K562 (cell line): ENCODE results near the gene ADCY9. TPM values are rescaled to one million over a fixed set of nuclear protein-coding genes. Genes with fewer than 3 reads are reported as not detected.

Experiments
- ATAC-seq: fragments of 200-7000 bp; cut with Tn5 transposase; 3 replicates; pipeline ENCODE4 v1.9.1; 2020; ENCODE audit warnings: moderate library complexity
- BruUV-seq: library from RNA; stranded (reverse); fragments of 400-500 nt; replicated peaks from 2 replicates; lab custom pipeline; 2021; lab: Mats Ljungman, UMichigan
- CTCF ChIA-PET: fragments of 300-600 bp; formaldehyde crosslinking; extraction: SDS; loops from one replicate; lab custom pipeline; 2021; ENCODE audit warnings: low intra/inter-chr PET ratio; lab: Yijun Ruan, JAX
- POLR2A ChIA-PET: fragments of 300-600, 350-650 bp; sonication (Branson Sonifier 250); formaldehyde crosslinking; extraction: SDS; loops from one replicate; lab custom pipeline; 2021; ENCODE audit warnings: antibody characterized with exemption, inconsistent platforms; lab: Yijun Ruan, JAX
- DNase-seq, 4 experiments: peaks; one replicate each; pipeline versions ENCODE4 v3.0.0 to v3.0.0-alpha.2; 2011 to 2018; ENCODE audit warnings: low spot score in 3 of 4, mixed read lengths in 3 of 4; ENCODE audit errors: extremely low read depth in 1 of 4
- FAIRE-seq: peaks from 2 replicates; lab custom pipeline; 2011; peaks lifted over from hg19 to GRCh38; lab: Jason Lieb, UNC
- H2AFZ ChIP-seq: 2 replicates; pipeline ENCODE4 v1.6.0; 2011; ENCODE audit warnings: low read depth, low read length, control low read depth, inconsistent platforms
- H3K27ac ChIP-seq: fragments of 200-600 bp; 3 replicates; pipeline ENCODE4 v1.8.0; 2011; ENCODE audit warnings: low read depth, mild to moderate bottlenecking, control low read depth, inconsistent platforms, low read length, moderate library complexity, mixed read lengths; ENCODE audit errors: extremely low read depth
- H3K27me3 ChIP-seq, 2 experiments: fragments of 300-600 bp in 1 of 2; 2 replicates in 1 of 2; 3 replicates in 1 of 2; pipeline versions ENCODE4 v1.6.0 to v1.8.0; 2011; ENCODE audit warnings: inconsistent platforms in 2 of 2, low read length in 2 of 2, mild to moderate bottlenecking in 1 of 2, mixed read lengths in 1 of 2, moderate library complexity in 1 of 2; ENCODE audit not compliant: control insufficient read depth in 2 of 2, insufficient read depth in 2 of 2
- H3K36me3 ChIP-seq: fragments of 300-600 bp; 3 replicates; pipeline ENCODE4 v1.8.0; 2011; ENCODE audit warnings: mild to moderate bottlenecking, low read length, inconsistent platforms; ENCODE audit not compliant: control insufficient read depth, insufficient read depth
- H3K4me1 ChIP-seq, 2 experiments: fragments of 200-600 bp in 1 of 2; replicated peaks in 1 of 2; 2 replicates in 1 of 2; 3 replicates in 1 of 2; pipeline versions ENCODE4 v1.5.1 to v1.8.0; 2011; ENCODE audit warnings: inconsistent platforms in 2 of 2, low read length in 2 of 2, mild to moderate bottlenecking in 1 of 2, mixed read lengths in 1 of 2, moderate library complexity in 1 of 2; ENCODE audit not compliant: control insufficient read depth in 2 of 2, insufficient read depth in 2 of 2
- H3K4me2 ChIP-seq: 2 replicates; pipeline ENCODE4 v1.6.1; 2011; ENCODE audit warnings: low read length, control low read depth, inconsistent platforms, mixed read lengths; ENCODE audit not compliant: insufficient read depth
- H3K4me3 ChIP-seq: fragments of 200-600 bp; sonication (generic), shearing (Covaris generic); 2 replicates; pipeline ENCODE4 v1.5.1; 2016; ENCODE audit warnings: control low read depth, inconsistent platforms
- H3K79me2 ChIP-seq: fragments of 200-600 bp; 3 replicates; pipeline ENCODE4 v1.8.0; 2011; ENCODE audit warnings: low read length, inconsistent platforms; ENCODE audit not compliant: control insufficient read depth, insufficient read depth
- H3K9ac ChIP-seq, 2 experiments: 2 replicates each; pipeline versions ENCODE4 v1.6.0 to v1.6.1; 2011; ENCODE audit warnings: low read depth in 2 of 2, low read length in 2 of 2, control low read depth in 1 of 2, inconsistent platforms in 1 of 2, mild to moderate bottlenecking in 1 of 2, mixed read lengths in 1 of 2; ENCODE audit not compliant: insufficient read depth in 1 of 2
- H3K9me1 ChIP-seq: one replicate; pipeline ENCODE4 v1.6.0; 2011; ENCODE audit warnings: inconsistent platforms, mild to moderate bottlenecking, low read length, moderate library complexity; ENCODE audit not compliant: control insufficient read depth, insufficient read depth
- H3K9me3 ChIP-seq: replicated peaks from 2 replicates; pipeline ENCODE4 v1.5.1; 2011; ENCODE audit warnings: low read depth, low read length, inconsistent platforms; ENCODE audit not compliant: control insufficient read depth, insufficient read depth
- H4K20me1 ChIP-seq: replicated peaks from 2 replicates; pipeline ENCODE4 v1.6.1; 2011; ENCODE audit warnings: low read length, inconsistent platforms, mixed read lengths; ENCODE audit not compliant: control insufficient read depth, insufficient read depth
- CEBPZ ChIP-seq: fragments of 150-350 bp; IDR thresholded peaks from 2 replicates; pipeline ENCODE4 v1.6.1; 2014; ENCODE audit warnings: low read depth, mild to moderate bottlenecking, low read length, borderline replicate concordance
- RUNX1 ChIP-seq: sonication (generic); IDR thresholded peaks from 2 replicates; pipeline ENCODE4 v1.6.1; 2016; ENCODE audit warnings: antibody characterized with exemption, low read depth
- SLC30A9 ChIP-seq: fragments of 250-450 bp; sonication (Bioruptor Pico); IDR thresholded peaks from 2 replicates; pipeline ENCODE4 v1.8.0; 2022; ENCODE audit warnings: mild to moderate bottlenecking, moderate library complexity
- ZNF740 ChIP-seq, 3 experiments: fragments of 200-800 bp in 1 of 3; sonication (Bioruptor generic) in 1 of 3; sonication (generic) in 1 of 3; formaldehyde crosslinking in 1 of 3; IDR thresholded peaks; 2 replicates each; pipeline versions ENCODE4 v1.6.1 to v1.8.0; 2016 to 2022; ENCODE audit warnings: mild to moderate bottlenecking in 2 of 3, missing compliant biosample characterization in 2 of 3, missing genetic modification characterization in 2 of 3, missing genetic modification reagents in 1 of 3
- ZZZ3 ChIP-seq: fragments of 450-650 bp; IDR thresholded peaks from 2 replicates; pipeline ENCODE4 v1.6.1; 2016; ENCODE audit warnings: antibody characterized with exemption, mild to moderate bottlenecking, moderate library complexity
- WGBS: fragments of 100-300 bp; shearing (Covaris generic); methylation state at CpG from one replicate; pipeline ENCODE4 v1.1.6; 2016; ENCODE audit warnings: low coverage, mixed read lengths; ENCODE audit not compliant: insufficient coverage; ENCODE audit errors: missing lambda C conversion rate; 5-methylcytosine and 5-hydroxymethylcytosine counted together
- in situ Hi-C: fragments of 300-500 bp; cut with MboI; formaldehyde crosslinking; loops from 4 replicates; pipeline ENCODE4 v1.15.0; 2018; ENCODE audit warnings: inconsistent platforms, mixed read lengths
- intact Hi-C: fragments of 100-400 bp; cut with micrococcal nuclease; formaldehyde crosslinking; loops from 2 replicates; pipeline ENCODE4 v1.14.2; 2022
- polyA plus RNA-seq, 8 experiments: library from polyadenylated mRNA; depleted of rRNA in 4 of 8; stranded (reverse) in 5 of 8; unstranded in 3 of 8; fragments of >200 nt; fragmentation: Nextera tagmentation in 2 of 8; fragmentation: Illumina TruSeq in 1 of 8; extraction: Ambion mirVana in 2 of 8; extraction: Trizol in 1 of 8; gene quantifications; 2 replicates each; pipeline versions ENCODE4 v1.2.1 to v1.2.3, GENCODE V29; 2011 to 2014; ENCODE audit warnings: inconsistent platforms in 1 of 8, missing spikeins in 1 of 8
- total RNA-seq, 7 experiments: library from RNA; depleted of rRNA in 6 of 7; stranded (reverse); fragments of >200 nt in 6 of 7; fragmentation: Illumina TruSeq in 2 of 7; extraction: Trizol in 2 of 7; gene quantifications; 2 replicates each; pipeline versions ENCODE4 v1.2.1 to v1.2.3, GENCODE V29; 2011 to 2021; ENCODE audit warnings: low replicate concordance in 1 of 7
- TF ChIP-seq, protein P1 (sequence below), 2 experiments: fragments of 450-650 bp in 1 of 2; sonication (generic) in 1 of 2; formaldehyde crosslinking in 1 of 2; IDR thresholded peaks in 1 of 2; conservative IDR thresholded peaks in 1 of 2; 2 replicates each; pipeline versions ENCODE4 v1.6.1 to v1.8.1; 2016 to 2023; ENCODE audit warnings: mild to moderate bottlenecking in 2 of 2, moderate library complexity in 2 of 2, inconsistent platforms in 1 of 2, missing genetic modification reagents in 1 of 2

The ADCY9 gene
- total and polyA plus RNA-seq, 9 of the 15 experiments (the other 6 are each of a cell fraction or from before 2014, with no cell fraction given), result 0.03 to 0.29 (median 0.17) TPM

GRCh38 chr16:4131621-4132020 is 15.4 kb upstream of the ADCY9 start (continued):
- no peak for TF ChIP-seq ZZZ3
- no peak for TF ChIP-seq SLC30A9 (CRISPR knock-in tag)
- TF ChIP-seq RUNX1, result no peak
- no peak for TF ChIP-seq ZNF740 (CRISPR knock-in tag; IDR thresholded peaks at IDR 0.05)
- no peak for TF ChIP-seq ZNF740 (tag; IDR thresholded peaks at IDR 0.05)

DNA sequence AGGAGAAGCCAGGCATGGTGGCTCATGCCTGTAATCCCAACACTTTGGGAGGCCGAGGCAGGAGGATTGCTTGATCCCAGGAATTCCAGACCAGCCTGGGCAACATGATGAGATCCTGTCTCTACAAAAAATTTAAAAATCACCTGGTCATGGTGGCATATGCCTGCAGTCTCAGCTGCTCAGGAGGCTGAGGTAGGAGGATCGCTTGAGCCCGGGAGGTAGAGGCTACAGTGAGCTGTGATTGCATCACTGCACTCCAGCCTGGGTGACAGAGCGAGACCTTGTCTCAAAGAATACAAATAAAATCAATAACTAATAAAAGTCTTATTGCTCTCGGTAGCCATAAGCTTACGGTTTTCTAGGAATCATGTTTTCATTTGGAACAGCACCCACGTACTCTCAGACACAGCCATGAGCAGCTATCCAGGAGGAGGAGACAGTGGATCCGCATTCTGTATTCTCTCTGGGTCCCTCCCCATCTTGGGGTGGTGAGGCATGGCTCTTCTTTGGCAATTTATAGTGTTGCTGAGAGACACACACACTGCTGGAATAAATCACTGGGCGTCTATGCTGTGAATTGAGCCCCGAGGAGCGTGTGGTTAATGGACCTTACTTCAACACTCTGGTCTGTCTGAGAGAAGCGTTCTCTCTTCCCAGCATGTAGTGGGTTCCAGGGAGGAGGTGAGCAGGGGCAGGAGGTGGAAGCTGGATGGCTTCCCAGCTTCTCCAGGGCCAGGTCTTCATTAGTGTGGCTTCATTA is 8.5 kb upstream of the ADCY9 start:
- Histone ChIP-seq H3K27me3 (peaks cover 29 to 48% of the 10 kb centered on the region in 2 experiments; a peak in 4 of 5 replicates), H3K9me1 (no peaks in the 10 kb centered on the region), H4K20me1 (no peaks in the 10 kb centered on the region), H3K9ac (no peak overlapping the region), H3K79me2 (no peaks in the 10 kb centered on the region), H3K36me3 (no peaks in the 10 kb centered on the region), H3K4me1 (no peaks in the 10 kb centered on the region), H3K4me3 (no peak overlapping the region), H3K27ac (no peak overlapping the region), H2AFZ (no peak overlapping the region), H3K9me3 (no peaks in the 10 kb centered on the region), H3K4me2 (no peak overlapping the region)
- in situ Hi-C loops (no loop called here), intact Hi-C loops (no loop called here)
- ATAC-seq, result no peak
- BruUV-seq, result no TSS peak
- POLR2A ChIA-PET, result no interaction called here
- CTCF ChIA-PET, result no interaction called here
- no peak for DNase-seq
- no peak for FAIRE-seq
- TF ChIP-seq, protein P1, sequence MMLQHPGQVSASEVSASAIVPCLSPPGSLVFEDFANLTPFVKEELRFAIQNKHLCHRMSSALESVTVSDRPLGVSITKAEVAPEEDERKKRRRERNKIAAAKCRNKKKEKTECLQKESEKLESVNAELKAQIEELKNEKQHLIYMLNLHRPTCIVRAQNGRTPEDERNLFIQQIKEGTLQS (IDR thresholded peaks at IDR 0.05), result peak; percentile 24; the same call in 1 of the 2 replicates
- TF ChIP-seq, protein P1 (CRISPR knock-in tag; conservative IDR thresholded peaks at IDR 0.05), result no peak
- TF ChIP-seq CEBPZ, result no peak
- TF ChIP-seq, all 486 proteins: peak for 1
- 2% methylated on average over 12 of the region's 12 CpGs for WGBS
